Fibroblast of skin of left quadriceps (primary cell): ENCODE results near the gene VAC14.

ENCODE experiments used
- DNase-seq, 2 experiments: peaks; one replicate each; pipeline ENCODE4 v3.0.0-alpha.2; 2013; ENCODE audit warnings: low read depth in 2 of 2

VAC14 gene

DNA sequence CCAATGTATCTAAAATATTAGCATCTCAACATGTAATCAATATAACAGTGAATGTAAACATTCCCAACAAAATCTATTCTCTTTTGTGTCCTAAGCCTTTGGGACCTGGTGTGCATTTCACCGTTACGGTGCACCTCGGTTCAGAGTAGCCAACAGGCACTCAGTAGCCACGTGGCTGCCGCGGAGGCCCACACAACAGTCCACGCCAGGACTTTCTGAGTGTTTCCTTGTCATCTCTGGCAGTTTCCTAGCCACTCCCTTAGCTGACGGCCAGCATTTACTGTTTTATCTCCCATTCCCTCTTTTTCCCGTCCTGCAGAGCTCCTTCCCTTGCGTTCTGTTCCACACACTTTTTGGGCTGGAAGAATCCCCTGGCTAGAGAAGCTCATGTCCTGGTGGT lies 36.3 kb downstream of the VAC14 start:
- no peak for DNase-seq

DNA sequence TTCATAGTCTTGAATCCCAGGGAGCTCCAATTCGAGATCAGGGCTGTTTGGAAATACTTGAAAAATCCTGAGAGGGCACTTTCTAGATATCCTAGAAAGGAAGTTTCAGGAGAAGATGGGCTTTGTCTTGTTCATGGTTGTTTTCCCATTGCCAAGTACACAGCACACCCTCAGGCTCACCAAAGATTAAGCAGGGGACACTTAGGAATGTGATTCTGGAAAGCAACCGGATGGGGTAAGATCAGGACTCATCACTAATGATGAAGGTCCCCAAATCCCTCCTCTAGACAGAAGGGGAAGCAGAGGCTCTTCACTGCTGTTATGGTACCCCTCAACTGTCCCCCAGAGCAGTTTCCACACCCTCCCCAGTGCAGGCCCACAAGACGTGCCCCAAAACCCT lies 40.7 kb downstream of the VAC14 start:
- DNase-seq, result no peak

DNA sequence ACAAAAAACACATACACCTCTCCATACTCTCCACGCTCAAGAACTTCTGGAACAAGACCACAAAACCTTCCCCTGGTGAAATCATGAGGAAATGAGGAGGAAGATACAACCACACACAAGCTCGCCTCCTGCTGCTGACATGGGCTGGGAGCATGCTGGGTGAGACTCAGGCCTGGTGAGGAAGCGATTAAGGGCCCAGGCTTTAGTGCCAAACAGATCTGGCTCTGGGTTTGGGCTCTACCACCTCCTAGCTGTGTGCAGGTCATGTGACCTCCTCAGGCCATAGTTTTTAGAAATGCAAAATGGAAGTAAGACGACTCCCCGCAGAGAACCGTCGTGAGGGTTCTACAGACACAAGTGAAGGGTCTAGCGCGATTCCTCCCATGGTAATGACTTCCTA lies 41.3 kb downstream of the VAC14 start:
- DNase-seq, result no peak

DNA sequence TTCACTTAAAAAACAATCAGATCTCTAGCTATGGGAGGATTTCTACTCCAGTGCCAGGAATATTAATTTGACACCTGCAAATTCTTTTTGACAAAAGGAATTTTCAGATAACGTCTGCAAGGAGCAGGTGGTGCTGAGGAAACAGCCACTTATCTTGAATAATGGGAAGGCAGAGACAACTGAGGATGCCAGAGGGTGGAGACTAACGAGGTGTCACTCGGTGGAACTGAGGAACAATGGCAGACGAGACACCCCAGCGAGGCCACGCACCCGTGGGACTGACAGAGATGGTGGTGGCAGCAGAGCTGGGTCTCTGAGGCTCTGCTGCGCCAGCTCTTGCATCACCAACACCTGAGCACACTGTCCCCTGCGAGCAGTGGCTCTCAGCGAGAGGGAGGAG lies 42.2 kb downstream of the VAC14 start:
- no peak for DNase-seq

DNA sequence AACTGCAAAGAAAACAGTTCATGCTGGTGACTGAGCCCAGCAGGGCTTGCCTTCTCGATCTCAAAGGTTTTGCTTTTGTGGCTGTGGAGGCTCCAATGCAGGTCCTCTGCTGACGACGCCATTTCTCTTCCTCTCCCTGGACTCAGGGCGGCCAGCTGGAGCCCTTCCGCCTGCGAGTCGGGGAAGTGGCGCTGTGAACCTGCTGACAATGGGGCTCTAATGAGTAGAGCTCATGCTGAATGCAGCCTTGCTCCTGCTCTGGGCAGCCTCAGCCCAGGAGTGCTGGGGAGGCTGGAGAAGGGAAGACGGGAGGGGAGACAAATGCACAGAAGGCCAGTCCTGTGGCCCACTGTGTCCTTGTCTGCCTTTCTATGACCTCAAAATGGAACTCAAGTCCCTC lies 43.8 kb downstream of the VAC14 start:
- no peak for DNase-seq

DNA sequence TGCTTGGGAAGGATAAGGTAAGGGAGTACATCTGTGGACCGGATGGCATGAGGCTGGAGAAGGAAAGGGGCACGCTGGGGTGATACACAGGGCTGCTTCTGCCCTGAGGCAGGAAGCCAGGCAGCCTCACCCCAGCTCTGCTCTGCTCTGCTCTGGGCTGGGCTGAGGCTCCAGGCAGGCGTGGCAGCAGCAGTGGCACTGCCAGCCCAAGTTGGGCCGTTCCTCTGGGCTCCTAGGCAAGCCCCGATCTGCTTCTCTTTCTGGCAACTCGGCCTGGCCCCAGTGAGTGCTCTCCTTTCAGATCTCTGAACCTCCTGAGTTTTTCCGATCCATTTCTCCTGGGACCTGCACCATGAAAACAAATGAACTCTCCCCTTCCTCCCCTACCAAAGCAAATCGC lies 44.9 kb downstream of the VAC14 start:
- DNase-seq, result no peak

DNA sequence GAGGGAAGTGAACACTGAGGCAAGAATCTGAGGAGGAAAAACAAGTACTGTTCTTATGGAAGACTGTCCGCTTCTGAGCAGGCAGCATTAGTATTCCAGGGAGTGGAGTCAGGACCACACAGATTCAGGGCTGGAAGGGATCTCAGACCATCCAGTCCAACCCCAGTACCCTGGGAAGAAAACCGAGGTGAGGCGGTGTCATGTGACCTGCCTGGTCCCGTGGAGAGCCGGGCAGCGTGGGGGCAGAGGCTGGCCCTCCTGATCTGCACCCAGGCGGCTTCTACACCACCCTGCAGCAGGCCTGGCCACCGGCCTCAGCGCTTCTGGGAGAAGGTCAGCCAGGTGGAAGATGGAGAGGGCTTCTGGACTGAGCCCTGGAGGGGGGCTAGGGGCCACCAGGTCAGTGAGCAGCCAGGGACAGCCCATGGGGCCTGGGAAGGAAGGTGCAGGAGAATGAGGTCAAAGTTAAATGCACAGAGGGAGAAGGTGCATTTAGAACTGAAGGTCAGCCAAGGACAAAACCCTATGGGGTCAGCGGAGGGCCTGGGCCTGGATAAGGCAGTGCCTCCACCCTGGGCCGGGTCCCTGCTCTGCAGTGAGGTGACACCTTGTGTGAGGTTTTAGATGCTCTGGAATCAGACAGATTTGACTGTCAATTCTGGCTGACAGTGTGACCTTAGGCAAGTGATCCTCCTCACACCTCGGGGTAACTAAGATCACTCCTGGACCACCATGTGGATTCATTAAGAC lies 45.9 kb downstream of the VAC14 start:
- no peak for DNase-seq

DNA sequence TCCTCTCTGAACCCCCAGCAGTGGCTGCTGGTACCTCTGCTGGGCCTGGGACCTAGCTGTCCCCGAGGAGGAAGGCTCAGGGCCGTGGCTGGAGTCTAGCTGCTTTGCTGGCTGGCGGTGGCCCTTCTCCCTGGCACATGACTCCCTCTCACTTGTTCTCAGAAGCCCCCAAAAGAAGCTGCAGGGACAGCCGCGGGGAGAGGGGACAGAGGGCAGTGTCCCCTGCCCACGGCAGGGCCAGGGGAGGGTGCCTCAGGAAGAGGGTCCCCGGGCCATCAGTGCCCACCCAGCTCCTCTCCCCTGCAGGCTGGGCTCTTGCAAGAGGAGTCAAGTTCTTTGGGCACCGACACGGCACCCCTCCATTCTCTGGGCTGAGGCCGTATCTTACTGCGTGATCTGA lies 46.6 kb downstream of the VAC14 start:
- DNase-seq, result no peak

DNA sequence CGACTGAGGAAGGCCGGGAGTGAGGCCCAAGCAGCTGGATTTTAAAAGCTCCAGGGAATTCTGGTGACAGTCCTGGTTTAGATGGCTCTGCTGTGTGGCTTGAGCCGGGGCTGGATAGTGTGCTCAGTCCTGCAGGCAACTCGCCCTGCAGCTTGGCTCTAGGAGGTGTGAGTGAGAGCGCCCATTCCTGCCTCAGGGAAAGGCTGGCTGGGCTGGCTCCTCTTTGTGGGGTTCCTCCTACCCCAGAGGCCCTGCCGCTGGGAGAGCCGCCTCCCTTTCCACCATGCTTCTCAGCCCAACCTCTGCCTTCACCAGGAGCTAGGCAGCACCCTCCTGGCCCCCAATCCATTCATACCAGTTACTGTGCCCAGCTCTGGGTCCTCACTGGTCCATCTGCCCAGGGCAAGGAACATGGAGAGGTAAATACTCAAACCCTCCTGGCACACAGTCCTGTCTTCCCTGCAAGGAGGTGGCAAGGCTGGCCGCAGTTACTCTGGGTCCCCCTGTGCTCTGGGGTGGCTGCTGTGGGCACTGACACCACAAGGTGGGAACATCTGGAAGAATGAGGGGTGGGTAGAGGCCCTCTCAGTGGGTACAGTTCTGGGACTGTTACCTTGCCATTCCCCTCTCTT lies 47.1 kb downstream of the VAC14 start:
- no peak for DNase-seq

DNA sequence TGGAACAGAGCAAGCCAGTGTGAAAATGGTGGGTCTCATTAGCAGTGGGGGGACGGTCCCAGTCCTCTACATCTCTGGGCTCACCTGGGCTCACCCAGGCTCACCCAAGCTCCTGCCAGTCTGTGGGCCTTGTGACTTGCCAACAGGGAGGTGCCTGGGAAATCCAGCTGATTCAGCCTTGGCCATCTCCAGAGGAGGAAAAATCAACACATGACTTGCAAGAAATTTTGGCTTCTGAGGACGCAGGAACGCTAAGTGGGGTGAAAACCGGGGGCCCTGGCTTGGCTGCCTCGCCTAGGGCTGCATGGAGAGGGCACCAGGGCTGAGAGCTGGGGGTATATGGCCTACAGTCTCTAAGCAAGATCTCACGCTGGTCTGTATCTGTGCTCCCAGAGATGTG lies 47.7 kb downstream of the VAC14 start:
- DNase-seq, result no peak

DNA sequence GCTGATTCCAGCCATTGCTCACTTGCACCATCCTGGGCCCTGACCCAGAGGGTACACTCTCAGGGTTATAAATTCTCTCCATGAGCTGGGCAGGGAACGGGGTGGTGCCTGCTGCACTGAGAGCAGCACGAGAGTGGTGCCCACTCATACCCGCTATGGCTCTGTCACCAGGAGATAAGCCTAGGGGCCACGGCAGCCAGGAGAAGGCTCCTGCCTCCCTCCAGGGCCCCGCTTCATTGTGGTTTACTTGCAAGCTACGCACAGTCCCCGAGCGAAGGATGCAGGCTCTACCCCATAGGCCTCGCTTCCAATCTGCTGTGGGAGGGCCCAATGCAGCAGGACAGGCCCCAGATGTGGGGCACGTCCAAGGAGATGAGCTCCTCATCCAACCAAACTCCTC lies 48.5 kb downstream of the VAC14 start:
- DNase-seq, result no peak

DNA sequence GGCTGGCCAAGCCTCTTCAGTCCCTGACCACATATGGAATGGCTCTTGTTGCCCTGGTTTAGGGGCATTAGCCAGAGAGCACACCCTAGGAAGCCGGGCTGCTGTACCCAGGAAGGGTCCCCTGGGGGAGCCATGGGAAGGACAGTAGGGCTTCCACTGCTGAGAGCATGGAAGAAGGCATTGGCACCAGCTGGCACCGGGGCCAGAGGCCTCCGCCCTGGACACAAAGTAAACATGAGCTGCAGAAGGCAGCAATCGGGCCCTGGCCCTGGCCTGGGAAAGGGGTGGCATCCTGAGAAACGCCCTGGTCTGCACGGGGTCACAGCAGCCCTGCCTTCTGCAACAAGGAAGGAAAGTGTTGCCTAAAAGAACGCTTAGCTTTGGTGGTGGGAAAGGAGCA lies 49.4 kb downstream of the VAC14 start:
- DNase-seq, result no peak

DNA sequence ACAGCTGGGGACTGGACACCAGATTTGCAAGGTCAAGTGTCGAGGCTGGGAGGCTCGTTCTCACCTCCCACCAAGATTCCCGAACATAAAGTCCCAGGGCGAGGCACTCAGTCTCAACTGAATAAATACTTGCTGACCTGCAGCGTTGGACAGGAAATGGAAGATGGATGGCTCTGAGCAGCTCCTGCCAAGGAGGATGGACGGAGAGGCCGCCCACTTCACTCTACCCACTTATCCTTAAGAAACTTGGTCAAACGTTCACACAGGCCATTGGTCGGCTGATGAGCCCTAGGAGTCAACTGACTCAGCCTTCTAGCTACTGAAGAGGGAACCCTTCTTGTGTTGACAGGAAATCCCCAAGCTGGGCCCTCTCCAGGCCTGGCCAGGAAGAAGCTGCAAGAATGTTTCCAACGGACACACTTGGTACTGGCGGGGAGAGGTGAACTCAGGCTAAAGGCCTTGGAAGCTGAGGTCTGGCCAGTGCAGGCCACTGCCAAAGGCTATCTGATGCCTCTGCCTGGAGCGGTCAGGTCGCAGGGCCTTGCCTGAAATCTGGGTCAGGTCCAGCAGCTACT lies 50.0 kb downstream of the VAC14 start:
- no peak for DNase-seq

DNA sequence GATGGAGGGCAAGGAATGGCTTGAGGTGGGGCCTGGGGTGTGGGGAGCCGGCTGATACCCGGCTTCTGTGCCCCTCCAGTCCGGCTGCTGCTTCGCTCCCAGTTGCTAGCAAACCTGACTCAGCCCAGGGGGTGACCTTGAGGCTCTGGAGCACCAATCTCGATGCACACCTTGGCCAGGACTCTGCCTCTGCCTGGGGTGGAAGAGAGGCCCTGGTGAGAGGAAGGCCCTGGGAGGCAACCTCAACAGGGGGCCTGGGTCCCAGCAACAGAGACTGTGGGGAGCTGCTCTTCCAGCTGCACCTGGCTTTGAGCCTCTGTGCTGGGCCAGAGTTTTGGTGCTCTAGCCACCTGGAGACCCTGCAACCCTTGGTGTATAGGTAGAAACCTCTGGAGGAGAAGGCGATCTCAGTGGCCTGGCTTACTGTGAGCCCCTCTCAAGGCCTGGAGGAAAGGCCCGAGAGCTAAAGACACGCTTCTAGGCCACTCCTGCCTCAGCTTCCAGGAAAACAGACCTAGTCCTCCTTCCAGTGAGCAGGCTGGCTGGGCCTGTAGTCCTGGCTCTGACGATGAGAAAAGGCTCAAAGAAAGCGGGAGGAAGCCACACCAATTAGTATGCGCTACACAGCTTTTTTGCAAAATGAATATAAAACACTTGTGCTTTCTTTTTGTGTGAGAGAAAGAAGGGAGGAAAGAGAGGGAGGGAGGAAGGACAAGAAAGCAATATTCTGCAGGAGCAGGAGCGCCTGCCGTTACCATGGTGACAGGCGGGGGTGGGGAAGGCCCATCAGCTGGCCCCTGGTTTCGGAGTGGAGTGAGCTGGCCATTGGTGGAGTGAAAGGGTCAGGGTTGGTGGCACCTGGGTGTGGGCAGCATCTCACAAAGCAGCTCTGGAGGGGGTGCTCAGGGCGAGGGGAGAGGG lies 51.0 kb downstream of the VAC14 start:
- no peak for DNase-seq

DNA sequence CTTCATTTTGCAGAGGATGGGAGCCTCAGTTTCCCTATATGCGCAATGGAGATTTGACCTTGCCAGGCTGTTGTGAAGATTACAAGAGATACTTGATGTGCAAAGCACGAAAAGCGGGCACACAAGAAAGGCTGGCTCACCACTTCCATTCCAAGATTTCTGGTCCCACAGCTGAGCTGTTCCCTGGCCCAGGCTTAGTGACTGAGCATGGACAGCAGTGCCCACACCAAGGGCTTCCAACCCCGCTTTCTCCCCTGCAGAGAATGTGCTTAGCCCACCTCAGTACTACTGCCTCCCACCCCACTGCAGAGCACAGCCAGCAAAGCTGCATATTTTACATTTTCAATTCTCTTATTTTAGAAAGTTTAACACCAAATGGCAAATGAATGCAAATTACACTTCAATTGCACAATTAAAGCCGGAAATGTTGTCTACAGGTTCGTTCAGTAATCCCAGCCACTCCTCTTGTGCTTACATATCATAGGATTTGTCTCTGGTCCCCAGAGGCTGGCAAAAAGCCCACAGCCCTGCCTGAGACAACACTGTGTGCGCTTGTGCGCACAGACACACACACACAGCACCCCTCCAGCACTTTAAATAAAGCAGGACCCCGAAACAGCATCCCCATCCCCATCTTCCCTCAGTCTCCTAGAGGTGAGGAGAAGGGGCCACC lies 51.8 kb downstream of the VAC14 start:
- no peak for DNase-seq

DNA sequence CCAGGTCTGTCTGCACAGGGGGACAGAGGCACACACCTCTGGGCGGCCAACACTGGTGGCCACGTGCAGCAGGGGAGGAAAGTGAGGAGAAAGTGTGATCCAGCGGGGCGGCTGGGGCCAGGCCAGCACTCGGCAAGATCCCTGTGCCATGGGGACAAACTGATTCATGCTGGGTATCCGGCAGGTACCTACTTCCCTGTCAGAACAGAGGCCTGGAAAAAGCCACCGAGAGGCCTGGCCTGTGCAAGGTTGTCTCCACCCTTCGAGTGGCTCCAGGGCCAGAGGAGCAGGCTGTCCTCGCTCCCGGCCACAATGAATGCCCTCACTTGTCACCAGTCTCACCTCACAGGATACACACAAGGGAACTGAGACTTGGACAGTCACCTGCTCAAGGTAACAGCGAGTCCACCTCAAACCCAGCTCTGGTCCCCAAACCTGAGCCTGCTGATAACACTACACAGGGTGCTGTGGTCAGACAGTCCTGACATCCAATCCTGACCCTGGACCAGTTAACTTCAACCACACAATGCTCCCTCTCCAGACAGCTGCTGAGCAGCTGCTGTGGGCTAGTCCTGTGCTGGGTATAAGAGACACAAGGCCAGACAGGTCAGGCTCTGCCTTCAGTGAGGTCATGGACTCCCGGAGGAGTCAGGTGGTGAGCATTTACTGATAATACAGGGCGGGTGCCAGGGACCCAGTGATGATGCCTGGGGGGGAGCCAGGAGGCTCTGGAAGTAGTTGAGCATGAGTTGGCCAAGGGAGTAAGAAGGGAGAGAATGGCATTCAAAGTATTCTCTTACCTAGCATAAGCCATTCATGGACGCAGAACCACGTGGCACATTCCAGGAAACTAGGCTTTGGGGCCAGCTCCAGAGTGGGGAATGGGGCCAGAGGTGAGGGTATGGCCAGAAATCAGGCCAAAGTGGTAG lies 53.0 kb downstream of the VAC14 start:
- no peak for DNase-seq

DNA sequence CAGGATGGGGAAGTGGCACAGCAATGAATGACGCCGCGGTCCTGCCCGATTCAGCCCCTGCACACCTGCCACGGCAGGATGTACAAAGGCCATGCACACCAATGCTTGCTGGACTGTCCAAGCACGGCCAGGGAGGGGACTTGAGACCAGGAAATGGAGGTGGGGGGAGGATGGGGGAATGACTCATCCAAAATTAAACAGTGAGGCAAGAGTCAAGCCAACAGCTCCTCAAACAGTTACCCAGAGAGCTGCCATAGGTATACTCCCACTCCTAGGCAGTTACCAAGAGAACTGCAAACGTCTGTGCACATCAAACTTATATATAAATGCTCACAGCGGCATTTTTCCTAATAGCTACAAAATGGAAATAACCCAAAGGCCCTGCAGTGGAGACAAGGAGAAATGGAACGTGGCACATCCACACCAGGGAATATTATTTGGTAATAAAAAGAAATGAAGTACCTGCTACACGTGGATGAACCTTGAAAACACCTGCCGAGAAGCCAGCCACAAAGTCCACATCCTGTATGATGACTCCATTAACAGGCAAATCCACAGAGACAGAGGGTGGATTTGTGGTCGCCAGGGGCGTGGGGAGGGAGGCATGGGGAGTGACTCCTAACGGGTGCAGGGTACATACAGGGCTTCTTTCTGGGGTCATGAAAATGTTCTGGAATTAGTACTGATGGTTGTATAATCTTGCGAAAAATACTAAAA lies 54.1 kb downstream of the VAC14 start:
- no peak for DNase-seq

DNA sequence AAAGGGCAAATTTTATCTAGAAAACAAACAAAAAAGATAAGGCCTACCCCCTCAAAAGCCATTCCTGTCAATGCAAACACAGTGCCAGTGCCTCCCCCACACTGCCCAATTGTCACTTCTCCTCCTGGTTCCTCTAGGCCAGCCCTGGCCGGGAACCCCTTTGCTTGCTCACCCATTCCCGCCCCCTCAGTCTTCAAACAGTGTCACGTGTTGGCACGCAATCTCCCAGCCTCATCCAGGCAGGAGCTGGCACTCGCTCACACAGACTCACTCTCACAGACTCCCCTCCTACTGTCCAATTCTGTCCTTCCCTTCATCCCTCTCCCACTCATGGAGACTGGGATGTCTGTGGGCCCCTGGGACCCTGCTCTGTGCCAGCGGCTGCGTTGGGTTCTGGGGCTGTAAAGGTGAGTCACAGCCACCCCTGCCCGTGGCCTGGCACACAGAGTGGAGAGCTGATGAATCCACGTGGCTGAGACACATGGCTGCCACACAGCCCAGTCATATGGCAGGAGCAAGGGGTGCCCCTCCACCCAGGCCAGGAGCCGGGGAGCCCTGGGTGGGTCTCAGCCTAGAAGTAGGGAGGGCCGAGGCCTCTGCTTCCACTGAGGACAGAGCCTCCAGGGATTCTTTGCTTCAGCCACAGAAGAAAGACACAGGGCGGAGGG lies 54.8 kb downstream of the VAC14 start:
- DNase-seq, result no peak

DNA sequence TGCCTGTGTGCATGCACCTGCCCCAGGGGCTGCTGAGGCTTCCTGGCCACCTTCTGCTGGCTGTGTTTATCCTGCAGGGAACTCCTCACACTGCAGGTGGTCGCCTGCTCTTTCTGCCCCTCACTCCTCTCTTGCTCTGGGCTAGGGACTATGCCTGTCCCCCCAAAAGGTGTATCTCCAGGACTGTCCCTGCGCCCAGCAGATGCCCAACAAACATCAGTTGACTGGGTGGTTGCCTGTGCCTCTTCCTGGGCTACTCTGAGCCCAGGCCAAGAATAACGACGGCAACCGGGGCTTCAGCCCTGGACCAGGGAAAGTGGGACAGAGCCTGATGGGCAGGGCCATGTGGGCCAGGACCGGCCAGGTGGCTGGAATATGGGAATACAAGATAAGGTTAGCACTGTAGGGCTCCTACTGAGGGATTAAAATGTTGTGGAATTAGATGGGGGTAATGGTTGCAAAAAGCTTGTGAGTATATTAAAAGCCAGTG lies 55.4 kb downstream of the VAC14 start:
- no peak for DNase-seq
